ENCODE results near the gene MLF2.
A peak's percentile ranks its signal among the peaks of the same experiment; 100 is the strongest.

MLF2 gene

GRCh38 chr12:6753772-6754356 is 923 bp upstream of the MLF2 start:
- TF ChIP-seq TSHZ2 (CRISPR knock-in tag; IDR thresholded peaks at IDR 0.05) (peak; percentile 59; the same call in 1 of the 2 replicates), ZFP3 (CRISPR knock-in tag; IDR thresholded peaks at IDR 0.05) (no peak), ZNF70 (CRISPR knock-in tag; IDR thresholded peaks at IDR 0.05) (no peak), PPARA (CRISPR knock-in tag; IDR thresholded peaks at IDR 0.05; ENCODE audit: borderline replicate concordance) (no peak)
- ATAC-seq = no peak; the same call in 2 of the 3 replicates

- TF ChIP-seq ZFP3 (CRISPR knock-in tag; IDR thresholded peaks at IDR 0.05) = no peak
- no peak for TF ChIP-seq CSDC2 (CRISPR knock-in tag; IDR thresholded peaks at IDR 0.05)
- TF ChIP-seq GLIS3 (CRISPR knock-in tag; IDR thresholded peaks at IDR 0.05) = no peak
- TF ChIP-seq PPARA (CRISPR knock-in tag; IDR thresholded peaks at IDR 0.05; ENCODE audit: borderline replicate concordance) = no peak
- no peak for TF ChIP-seq POU6F1 (CRISPR knock-in tag; IDR thresholded peaks at IDR 0.05; ENCODE audit: borderline replicate concordance, low read depth)
- no peak for TF ChIP-seq TOX (CRISPR knock-in tag; IDR thresholded peaks at IDR 0.05; ENCODE audit: borderline replicate concordance)
- TF ChIP-seq TCF4 (CRISPR knock-in tag; IDR thresholded peaks at IDR 0.05; ENCODE audit: borderline replicate concordance) = no peak
- no peak for TF ChIP-seq ZNF8 (CRISPR knock-in tag; IDR thresholded peaks at IDR 0.05)
- TF ChIP-seq CREB5 (CRISPR knock-in tag; IDR thresholded peaks at IDR 0.05; ENCODE audit: low read depth) = no peak
- TF ChIP-seq ZNF565 (CRISPR knock-in tag; conservative IDR thresholded peaks at IDR 0.05; ENCODE audit: low read depth) = no peak
- TF ChIP-seq ARNTL (CRISPR knock-in tag; IDR thresholded peaks at IDR 0.05; ENCODE audit: borderline replicate concordance, low read depth) = no peak
- TF ChIP-seq ZFP30 (CRISPR knock-in tag; IDR thresholded peaks at IDR 0.05) = no peak
- TF ChIP-seq ISL1 (CRISPR knock-in tag; IDR thresholded peaks at IDR 0.05) = no peak
- no peak for TF ChIP-seq RARB (CRISPR knock-in tag; IDR thresholded peaks at IDR 0.05)
- TF ChIP-seq BACH2 (CRISPR knock-in tag; IDR thresholded peaks at IDR 0.05; ENCODE audit: borderline replicate concordance) = no peak
- TF ChIP-seq ZNF70 (CRISPR knock-in tag; IDR thresholded peaks at IDR 0.05) = no peak
- ATAC-seq = peak; percentile 56
Observed at GRCh38 chr12:6752167-6752920, 597 bp downstream of the MLF2 start.

GRCh38 chr12:6751767-6752166 is 1.2 kb downstream of the MLF2 start:
- ATAC-seq = no peak
- TF ChIP-seq ZNF565 (CRISPR knock-in tag; conservative IDR thresholded peaks at IDR 0.05; ENCODE audit: low read depth) (no peak), CREB5 (CRISPR knock-in tag; IDR thresholded peaks at IDR 0.05; ENCODE audit: low read depth) (no peak), ZNF8 (CRISPR knock-in tag; IDR thresholded peaks at IDR 0.05) (no peak), ZC3H10 (CRISPR knock-in tag; IDR thresholded peaks at IDR 0.05) (no peak), CSDC2 (CRISPR knock-in tag; IDR thresholded peaks at IDR 0.05) (no peak), BACH2 (CRISPR knock-in tag; IDR thresholded peaks at IDR 0.05; ENCODE audit: borderline replicate concordance) (no peak), ZFP30 (CRISPR knock-in tag; IDR thresholded peaks at IDR 0.05) (no peak), POU6F1 (CRISPR knock-in tag; IDR thresholded peaks at IDR 0.05; ENCODE audit: borderline replicate concordance, low read depth) (no peak), PPARA (CRISPR knock-in tag; IDR thresholded peaks at IDR 0.05; ENCODE audit: borderline replicate concordance) (no peak), ESRRG (CRISPR knock-in tag; IDR thresholded peaks at IDR 0.05) (no peak), GLIS3 (CRISPR knock-in tag; IDR thresholded peaks at IDR 0.05) (no peak), ZNF70 (CRISPR knock-in tag; IDR thresholded peaks at IDR 0.05) (no peak), CSRNP3 (CRISPR knock-in tag; IDR thresholded peaks at IDR 0.05) (no peak)
